ENCODE results near the gene TOR1B.

DNA sequence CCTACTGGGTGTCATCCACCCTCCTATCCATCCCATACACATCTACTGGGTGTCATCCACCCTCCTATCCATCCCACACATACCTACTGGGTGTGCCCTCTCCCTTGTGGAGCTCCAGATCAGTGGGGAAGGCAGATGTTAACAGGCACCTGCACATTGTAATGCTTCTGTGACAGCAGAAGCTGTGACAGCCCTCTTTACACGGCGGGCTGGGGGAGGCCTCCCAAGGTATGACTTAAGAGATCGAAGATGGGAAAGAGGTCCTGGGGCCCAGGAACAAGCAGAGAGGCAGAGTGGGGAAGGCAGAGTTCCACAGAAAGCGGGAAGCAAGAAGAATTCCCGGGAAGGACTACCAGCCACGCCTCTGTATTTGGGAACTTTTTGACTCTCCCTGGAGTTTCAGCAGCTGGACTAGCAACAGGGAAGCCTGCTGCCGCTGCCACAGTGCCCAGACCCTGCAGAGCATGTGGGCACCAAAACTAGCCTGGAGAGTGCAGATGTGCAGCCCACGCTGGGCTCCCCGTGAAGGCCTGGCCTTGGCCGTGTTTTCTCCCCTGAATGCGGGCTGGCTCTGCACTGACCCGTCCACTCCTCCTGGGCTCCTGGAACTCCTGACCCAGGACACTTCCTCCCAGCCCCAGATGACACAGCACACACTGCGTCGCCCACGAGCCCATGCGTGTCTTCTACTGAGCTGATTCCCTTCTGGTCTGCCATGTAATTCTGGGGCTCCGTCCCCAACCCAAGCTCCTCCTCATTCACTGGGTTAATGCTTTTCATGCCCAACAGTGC lies 11.6 kb downstream of the TOR1B start:
- TF ChIP-seq BHLHE40 (IDR thresholded peaks at IDR 0.05; ENCODE audit: borderline replicate concordance): no peak
- TF ChIP-seq TARDBP (IDR thresholded peaks at IDR 0.05): no peak

Measured in HEK293T (cell line).